NCI-H2227 (cell line): Measurements from ENCODE around the gene VWA1.
"Not testable (repeated sequence)": the region's sequence is repeated elsewhere in the genome, so short reads cannot be mapped to it uniquely, and the experiment has no call there.

Experiments used
- DNase-seq: peaks from one replicate; lab custom pipeline; 2025; ENCODE audit not compliant: unreplicated experiment; lab: John Stamatoyannopoulos, UW

The VWA1 gene

DNA sequence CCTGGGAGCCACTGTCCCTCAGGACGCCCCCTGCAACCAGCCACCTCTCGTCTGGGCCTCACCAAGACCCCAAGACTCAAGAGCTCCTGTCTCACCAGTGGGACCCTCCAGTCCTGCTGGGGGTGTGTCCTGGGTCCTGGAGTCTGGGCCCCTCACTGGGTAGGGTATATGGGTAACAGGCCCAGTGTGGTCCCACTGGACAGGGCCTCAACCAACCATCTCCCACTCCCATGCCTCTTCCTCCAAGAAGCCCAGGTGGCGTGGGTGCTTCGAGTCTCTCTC lies 725 bp upstream of the VWA1 start:
- DNase-seq = no peak

DNA sequence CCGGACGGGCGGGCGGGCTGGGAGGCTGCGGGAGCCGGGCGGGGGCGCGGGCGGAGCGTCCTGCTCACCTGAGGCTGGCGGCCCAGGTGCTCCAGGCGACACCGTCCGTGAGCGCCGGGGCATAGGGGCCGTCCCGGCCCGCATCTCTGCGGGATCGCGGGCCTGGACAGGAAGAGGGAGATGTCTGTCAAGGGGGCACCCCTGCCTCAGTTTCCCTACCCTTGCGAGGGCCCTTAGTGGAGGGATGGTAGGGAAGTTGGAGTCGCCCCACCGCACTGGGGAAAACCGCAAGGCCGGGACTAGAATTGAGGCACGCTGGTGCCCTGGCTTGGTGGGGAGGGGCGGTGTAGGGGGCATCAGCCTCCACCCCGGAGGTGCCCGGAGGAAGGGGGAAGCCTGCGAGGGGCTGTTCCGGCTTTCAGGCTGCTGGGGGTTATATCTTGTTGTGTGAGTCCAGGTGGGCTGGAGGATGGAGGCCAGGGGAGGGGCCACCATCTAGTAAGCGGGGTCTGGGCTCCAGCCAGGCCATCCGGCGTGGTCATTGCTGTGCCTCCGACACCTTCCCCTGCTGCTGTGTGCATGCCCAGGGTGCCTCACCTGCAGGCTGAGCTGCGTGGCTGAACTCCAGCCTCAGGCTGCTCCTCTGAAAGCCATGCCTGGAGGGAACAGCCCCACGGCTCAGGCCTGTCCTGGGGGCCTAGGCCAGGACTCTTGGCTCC lies 580 bp downstream of the VWA1 start:
- DNase-seq = no peak

DNA sequence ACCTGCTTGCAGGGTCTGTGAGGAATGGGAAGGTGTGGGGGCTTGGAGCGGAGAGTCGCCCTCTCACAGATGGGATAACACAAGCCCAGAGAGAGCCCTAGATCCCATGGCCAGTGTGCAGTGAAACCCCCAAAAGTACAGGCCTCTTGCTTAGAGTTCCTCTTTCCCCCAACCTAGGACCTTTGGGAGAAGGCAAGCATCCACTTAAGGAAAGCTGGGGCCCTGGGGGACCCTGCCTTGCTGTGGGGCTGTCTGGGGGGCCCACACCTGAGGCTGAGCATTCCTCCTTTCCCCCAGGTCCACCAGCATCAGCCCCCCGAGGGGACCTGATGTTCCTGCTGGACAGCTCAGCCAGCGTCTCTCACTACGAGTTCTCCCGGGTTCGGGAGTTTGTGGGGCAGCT lies 1.1 kb downstream of the VWA1 start:
- DNase-seq = no peak

DNA sequence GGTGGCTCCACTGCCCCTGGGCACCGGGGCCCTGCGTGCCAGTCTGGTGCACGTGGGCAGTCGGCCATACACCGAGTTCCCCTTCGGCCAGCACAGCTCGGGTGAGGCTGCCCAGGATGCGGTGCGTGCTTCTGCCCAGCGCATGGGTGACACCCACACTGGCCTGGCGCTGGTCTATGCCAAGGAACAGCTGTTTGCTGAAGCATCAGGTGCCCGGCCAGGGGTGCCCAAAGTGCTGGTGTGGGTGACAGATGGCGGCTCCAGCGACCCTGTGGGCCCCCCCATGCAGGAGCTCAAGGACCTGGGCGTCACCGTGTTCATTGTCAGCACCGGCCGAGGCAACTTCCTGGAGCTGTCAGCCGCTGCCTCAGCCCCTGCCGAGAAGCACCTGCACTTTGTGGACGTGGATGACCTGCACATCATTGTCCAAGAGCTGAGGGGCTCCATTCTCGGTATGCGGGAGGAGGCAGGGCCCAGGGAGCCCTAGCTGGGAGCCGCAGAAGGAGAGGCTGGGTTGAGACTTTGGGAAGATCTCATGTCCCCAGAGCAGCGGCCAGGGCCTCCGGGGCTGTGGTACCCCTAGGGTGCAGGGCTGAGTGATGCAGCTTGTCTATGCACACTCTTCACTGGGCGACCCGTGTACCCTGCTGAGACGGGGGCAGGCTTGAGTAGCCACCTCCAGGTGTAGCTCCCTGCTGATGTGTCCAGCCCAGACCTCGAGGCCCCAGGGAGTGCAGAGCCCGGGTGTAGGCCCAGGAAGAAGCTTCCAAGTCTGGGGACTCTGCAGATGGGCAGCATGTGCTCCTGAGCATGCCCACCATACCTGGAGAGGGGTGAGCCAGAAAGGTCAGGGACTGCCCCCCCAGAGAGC lies 1.8 kb downstream of the VWA1 start:
- DNase-seq = no peak

DNA sequence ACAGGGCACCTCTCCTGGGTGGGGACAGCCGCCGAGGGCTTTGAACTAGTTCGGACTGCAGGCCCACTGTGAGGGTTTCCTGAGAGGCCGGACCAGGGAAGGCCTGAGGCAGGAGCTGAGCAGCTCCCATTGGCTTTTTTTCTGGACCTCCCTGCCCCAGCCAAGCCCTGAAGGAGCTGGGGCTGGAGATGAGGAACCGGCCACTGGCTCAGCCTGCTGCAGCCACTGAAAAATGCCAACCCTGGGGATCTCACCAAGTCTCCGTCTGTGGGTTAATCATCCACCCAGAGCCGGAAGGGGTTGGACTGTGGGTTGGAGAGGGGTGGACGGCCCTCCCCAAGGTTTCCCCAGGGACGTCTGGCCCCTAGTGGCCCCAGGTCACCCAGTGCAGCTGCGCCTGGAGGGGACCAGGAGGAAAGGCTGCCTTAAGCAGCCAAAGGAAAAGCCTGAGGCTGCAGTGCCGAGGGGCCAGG lies 2.5 kb downstream of the VWA1 start:
- no peak for DNase-seq

DNA sequence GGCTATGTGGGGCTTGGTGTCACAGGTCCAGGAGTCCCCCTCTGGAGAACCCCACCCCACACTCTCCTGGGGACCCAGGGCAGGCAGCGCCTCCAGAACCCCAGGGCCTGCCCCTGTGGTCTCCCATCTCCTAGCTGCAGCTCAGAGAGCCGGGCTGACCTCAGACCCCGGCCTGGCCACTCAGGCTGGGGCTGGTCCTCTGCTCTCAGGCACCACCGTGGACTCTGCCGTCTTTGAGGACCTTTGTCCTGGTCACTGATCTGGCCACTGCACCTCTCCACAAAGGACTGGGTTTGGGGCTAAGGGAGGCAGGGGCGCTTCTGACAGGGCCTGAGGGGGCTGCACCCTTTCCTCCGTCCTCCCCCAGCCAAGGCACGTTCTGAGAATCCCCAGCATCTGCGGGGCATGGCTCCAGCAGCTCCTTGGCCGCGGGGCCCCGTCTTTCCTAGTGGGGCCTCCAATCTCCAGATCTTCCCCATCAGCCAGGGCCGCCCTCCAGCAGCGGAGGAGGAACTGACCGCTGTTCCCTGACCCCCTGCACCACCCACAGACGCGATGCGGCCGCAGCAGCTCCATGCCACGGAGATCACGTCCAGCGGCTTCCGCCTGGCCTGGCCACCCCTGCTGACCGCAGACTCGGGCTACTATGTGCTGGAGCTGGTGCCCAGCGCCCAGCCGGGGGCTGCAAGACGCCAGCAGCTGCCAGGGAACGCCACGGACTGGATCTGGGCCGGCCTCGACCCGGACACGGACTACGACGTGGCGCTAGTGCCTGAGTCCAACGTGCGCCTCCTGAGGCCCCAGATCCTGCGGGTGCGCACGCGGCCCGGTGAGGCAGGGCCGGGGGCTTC lies 3.3 kb downstream of the VWA1 start:
- DNase-seq = no peak

DNA sequence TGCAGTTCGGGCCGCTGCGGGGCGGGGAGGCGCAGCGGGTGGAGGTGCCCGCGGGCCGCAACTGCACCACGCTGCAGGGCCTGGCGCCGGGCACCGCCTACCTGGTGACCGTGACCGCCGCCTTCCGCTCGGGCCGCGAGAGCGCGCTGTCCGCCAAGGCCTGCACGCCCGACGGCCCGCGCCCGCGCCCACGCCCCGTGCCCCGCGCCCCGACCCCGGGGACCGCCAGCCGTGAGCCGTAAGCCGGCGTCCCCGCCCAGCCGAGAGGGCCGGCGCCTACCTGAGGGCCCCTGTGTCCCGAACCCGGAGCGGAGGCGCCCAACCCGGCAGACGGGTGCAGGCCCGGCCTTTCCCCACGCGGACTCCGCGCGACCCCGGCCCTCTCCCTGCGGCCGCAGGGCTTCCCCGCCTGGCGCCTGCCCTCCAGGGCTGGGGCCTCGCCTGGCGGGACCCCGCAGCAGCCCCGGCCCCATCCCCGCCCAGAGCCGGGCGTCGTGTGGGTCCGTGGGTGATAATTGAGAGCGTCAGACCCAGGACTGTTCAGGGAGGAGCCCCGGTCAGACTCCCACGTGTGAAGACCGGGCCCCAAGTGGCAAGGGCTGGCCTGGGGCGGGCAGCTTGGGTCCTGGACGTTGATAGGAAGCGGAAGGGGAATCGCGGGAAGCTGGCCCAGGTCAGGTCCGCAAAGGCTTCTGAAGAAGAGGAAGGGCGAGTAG lies 4.2 kb downstream of the VWA1 start:
- no peak for DNase-seq

DNA sequence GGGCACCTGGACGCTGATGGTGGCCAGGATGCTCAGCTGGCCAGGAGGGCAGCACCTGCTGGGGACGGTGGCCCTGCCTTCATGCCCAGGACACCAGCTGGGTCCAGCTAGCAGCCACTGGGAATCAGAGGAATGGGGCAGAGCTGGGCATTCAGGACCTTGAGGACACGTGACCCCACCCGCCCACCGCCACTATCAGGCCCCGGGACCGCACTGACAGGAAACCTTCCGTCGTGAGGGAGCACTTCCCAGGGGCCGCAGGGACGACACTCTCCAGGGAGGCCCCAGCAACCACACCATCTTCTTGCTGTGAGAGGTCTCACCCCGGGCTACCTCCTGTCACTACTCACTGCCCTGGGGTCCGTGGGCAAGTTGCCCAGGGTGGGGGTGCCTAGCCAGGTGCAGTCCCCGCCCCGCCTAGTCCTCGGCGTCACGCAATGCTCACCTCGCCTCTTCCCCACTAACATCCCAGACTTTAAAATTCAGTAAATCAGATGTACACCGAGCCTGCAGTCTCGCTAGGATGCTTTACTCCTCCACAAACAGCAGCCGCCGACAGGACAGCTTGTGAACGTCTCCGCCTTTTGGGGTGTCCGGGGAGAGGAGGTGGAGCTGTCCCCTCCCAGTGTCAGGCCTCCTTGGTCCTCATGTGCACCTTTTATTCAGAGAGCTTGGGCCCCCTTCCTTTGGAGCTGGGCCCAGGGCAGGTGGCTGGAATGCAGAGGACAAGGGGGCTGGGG lies 4.9 kb downstream of the VWA1 start:
- no peak for DNase-seq

DNA sequence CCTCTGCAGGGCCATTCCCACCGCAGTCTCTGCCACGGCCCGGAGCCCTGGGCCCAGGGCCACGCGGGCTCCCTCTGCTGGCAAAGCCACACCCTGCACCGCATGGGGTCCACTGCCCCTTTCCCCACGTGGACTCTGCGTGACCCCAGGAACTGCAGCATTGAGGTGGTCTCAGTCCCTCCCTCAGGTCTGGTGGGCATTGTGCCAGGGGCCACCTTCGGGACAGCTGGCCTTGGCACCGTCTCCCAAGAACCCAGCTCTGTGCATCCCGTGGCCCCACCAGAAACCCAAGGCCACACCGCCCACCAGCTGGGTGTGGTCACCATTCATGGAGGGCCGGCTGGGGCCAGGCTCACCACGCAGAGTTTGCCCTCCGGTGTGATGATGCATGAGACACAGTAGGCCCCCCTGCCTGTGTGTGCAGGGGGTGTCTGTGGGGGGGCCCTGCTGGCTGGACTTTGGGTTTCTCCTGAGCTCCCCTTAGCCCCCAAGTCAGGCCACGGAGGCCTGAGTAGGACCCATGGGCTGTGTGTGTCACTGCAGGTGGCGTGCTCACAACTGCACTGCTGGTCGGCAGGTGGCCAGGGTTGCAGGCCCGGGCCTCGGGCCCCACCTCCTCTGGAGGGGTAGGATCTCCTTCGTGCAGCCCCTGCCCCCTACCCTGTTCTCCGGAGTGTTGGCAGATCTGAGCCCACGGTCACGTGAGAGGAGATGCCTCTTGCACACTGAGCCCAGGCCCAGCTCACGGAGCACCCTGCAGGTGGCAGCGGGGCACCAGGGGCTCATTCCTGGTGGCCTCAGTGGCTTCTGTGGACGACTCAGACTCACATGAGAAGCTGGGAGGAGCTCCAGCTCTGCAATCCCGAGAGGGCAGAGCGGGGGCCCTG lies 5.8 kb downstream of the VWA1 start:
- DNase-seq = no peak

DNA sequence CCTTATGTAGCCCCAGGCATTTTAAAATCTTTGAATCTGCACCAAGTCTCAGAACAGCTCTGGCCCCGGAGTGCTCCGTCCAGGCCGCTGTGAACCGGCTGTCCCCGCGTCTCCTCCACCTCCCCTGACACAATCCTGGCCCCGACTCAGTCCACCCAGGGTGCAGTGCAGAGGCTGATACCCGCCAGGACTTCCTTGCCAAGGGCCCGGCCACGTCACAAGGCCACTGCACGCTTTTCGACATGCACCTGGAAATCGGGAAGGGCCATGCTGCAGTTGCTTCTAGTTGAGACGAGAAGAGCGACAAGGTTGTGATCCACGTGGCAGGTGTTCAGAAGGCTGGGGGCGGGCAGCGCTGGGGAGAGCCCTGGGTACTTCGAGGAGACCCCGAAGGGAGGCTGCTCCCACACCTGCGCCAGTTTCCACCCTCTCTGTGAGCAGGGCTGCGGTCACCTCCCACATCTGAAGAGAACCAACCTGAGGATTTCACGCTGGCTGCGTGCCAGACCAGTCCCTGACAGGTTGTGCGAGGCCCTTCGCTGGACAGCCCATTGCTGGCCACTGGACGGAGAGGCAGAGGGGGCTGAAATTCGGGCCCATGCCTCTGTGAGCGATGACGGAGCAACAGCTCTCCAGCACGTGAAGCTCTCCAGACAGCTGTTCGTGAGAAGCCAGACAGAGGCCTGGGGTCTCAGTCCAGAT lies 6.7 kb downstream of the VWA1 start:
- DNase-seq = no peak

DNA sequence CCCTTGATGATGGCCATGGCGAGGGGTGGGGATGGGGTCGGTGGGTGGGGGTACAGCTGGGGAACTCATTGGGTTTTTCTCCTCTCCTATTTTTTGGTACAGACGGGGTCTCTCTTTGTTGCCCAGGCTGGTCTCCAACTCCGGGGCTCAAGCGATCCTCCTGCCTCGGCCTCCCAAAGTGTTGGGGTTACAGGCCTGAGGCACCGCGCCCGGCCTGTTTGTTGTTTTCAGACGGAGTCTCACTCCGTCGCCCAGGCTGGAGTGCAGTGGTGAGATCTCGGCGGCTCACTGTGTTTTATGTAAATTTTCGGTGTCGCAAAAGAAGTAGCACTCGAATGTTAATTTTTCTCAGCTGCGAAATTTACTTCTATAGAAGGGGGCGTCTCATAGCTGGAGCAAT lies 11.1 kb downstream of the VWA1 start:
- DNase-seq = not testable (repeated sequence)

DNA sequence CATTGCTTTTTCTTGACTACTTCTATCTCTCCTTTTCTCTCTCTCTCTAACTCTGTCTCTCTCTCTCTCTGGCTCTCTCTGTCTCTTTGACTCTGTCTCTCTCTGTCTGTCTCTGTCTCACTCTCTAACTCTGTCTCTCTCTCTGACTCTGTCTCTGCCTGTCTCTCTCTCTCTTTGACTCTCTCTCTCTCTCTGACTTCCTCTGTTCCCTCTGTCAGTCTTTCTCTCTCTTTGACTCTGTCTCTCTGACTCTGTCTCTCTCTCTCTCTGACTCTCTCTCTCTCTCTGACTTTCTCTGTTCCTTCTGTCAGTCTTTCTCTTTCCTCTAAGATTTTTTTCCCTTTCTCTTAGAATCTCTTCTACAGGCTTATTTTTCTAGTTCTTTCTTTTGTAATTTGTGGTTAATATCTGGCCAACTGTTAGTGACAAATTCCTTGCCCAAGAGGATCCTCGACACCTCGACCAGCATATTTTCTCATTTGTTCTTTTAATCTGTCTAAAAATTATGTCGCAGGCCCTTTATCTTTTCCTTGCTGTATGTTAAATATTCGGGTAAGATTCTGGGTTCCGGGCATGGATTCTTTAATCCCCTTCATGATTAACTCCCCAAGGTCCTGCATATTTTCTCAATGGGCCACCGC lies 13.7 kb downstream of the VWA1 start, which contains the start of gene ATAD3C:
TSS of gene ATAD3C (plus strand) at position 591 of the 641 bp plus-strand sequence. CDS start 995 bp downstream, outside the sequence.
- DNase-seq = no peak

DNA sequence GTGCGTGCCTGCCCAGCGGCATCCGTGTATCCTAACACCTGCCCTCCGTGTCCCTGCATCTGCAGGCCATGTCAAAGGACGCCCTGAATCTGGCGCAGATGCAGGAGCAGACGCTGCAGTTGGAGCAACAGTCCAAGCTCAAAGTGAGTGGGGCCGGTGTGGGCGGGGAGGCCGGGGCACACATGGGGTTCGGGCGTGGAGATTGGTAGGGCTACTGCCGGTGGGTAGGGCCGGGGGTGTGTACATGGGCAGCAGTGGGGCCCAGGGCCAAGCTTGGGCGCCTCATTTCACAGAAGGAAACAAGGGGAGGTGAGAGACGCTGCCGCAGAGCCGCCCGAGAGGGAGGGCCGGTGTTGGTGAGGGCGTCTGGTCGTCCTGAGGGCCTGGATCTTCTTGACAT lies 15.1 kb downstream of the VWA1 start:
- not testable (repeated sequence) for DNase-seq

DNA sequence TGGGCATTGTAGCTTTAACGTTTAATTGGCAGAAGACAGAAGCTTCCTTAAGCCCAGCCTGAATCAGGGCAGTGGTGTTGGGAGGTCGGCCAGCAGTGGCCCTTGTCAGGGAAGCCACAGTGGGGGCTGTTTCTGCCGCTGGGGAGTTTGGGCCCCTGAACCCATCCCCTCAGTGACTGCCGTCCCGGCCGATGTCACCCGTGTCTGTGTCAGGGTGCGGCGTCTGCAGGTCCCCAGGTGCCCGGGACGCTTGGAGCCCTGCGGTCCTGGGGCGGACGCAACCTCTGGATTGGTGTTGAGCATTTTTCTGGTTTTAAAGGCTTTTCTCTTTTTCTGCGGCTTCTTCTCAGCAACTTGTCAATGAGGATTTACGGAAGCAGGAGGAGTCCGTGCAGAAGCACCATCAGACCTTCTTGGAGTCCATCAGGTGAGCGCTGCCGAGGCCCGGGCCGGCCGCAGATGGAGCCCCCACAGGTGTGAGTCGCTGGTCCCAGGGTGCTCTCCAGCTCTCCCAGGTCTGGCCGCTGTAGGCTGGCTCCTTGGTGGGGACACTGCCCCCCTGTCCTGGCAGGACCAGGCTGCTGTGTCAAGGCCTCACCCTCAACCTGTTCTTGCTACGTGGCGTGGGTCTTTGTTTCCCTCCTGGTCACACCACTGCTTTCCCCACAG lies 16.3 kb downstream of the VWA1 start:
- DNase-seq = no peak

DNA sequence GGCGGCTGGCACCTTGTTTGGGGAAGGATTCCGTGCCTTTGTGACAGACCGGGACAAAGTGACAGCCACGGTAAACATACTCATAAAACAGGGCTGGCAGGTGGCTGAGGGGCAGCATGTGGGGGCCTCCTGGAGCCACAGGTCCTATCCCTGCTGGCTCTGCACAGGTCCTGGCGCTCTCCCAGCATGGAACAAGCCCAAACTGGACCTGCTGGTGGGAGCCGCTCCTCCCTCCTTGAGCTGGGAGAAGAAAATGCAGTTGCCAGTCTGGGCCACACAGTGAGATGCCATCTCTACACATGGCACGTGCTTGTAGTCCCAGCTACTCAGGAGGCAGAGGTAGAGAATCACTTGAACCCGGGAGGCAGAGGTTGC lies 16.9 kb downstream of the VWA1 start:
- not testable (repeated sequence) for DNase-seq

DNA sequence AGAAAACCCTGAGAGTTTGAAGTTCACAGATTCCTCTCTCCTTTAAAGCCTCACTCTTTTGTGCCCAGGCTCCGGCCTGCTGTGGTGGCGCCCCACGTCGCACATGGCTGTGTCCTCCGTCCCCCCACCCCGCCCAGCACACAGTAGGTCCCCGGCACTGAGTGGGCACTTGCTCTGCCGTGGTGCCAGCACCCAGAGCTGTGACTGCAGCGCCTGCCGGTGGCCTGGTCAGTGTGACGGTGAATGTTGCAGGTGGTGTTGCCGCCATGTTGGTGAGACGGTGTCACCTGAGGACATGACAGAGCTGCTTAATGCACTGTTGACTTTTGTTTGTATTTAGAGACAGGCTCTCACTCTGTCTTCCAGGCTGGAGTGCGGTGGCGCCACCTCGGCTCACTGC lies 17.4 kb downstream of the VWA1 start:
- no peak for DNase-seq

DNA sequence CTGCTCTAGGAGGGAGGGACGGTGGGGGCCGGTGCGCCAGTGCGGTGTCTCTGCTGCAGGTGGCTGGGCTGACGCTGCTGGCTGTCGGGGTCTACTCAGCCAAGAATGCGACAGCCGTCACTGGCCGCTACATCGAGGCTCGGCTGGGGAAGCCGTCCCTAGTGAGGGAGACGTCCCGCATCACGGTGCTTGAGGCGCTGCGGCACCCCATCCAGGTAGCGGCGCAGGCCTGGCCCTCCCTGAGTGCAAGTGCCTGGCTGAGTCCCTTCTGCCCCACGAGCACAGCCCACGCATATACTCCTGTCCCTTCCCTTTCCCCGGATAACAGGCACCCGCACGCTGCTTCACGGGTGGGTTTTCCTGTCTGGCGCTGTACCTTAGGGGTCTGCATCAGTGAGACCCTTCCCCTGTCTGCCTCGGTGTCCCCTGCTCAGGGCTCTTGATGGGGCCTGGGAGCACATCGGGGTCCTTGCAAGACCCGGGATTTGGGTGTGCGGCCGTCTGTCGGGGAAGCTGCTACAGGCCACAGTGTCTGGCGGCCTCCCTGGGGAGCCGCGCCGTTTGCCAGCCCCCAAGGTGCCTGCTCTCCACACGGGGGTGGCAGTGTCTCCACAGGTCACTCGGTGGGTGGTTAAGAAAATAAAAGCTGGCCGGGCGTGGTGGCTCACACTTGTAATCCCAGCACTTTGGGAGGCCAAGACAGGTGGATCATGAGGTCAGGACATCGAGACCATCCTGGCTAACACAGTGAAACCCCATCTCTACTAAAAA lies 19.0 kb downstream of the VWA1 start:
- not testable (repeated sequence) for DNase-seq
